GM12801 (cell line): Measurements from ENCODE around the gene TPP2.

ENCODE experiments used
- TF ChIP-seq, protein P1 (sequence below): IDR thresholded peaks from one replicate; pipeline ENCODE4 v1.5.1; 2011; ENCODE audit warnings: control low read depth; ENCODE audit not compliant: insufficient read length; ENCODE audit errors: extremely low read depth

The TPP2 gene

DNA sequence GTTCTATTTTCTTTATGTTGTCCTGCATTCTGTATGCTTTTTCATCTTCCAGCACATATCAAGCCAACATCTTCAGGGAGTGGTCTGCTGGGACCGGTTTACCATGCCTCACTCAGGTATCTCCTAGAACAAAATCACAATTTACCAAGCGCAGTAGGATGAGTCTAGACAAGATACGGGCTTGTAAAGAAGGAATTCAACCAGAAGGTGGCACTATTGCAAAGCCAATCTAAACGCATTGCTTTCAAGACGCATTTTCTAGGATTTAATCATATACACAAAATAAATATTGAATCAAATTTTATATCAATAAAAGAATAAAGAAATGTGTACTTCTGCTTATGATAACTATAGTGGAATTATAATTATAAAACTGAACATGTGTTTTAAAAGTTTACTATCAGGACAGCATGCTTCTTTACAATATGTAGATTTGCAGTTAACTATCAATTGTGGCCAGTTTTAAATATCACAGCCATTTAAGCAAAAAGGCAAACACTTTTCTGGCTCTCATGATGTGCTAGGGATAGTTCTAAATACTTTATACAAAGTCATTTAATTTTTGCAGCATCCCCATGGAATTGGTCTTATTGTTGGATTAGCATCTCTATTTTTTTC is 16.1 kb upstream of the TPP2 start:
- TF ChIP-seq, protein P1, sequence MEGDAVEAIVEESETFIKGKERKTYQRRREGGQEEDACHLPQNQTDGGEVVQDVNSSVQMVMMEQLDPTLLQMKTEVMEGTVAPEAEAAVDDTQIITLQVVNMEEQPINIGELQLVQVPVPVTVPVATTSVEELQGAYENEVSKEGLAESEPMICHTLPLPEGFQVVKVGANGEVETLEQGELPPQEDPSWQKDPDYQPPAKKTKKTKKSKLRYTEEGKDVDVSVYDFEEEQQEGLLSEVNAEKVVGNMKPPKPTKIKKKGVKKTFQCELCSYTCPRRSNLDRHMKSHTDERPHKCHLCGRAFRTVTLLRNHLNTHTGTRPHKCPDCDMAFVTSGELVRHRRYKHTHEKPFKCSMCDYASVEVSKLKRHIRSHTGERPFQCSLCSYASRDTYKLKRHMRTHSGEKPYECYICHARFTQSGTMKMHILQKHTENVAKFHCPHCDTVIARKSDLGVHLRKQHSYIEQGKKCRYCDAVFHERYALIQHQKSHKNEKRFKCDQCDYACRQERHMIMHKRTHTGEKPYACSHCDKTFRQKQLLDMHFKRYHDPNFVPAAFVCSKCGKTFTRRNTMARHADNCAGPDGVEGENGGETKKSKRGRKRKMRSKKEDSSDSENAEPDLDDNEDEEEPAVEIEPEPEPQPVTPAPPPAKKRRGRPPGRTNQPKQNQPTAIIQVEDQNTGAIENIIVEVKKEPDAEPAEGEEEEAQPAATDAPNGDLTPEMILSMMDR, result no peak

DNA sequence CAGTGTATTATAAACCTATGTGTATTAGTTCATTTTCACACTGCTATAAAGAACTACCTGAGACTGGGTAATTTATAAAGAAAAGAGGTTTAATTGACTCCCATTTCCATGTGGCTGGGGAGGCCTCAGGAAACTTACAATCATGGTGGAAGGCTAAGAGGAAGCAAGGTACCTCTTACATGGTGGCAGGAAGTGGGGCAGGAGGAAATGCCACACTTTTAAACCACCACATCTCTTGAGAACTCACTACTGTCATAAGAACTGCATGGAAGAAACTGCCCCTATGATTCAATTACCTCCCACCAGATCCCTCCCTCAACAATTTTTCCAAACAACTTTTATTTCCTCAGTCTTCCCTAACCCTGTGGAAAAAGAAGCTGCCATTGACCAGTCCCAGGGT is 14.5 kb upstream of the TPP2 start:
- TF ChIP-seq, protein P1, result no peak

DNA sequence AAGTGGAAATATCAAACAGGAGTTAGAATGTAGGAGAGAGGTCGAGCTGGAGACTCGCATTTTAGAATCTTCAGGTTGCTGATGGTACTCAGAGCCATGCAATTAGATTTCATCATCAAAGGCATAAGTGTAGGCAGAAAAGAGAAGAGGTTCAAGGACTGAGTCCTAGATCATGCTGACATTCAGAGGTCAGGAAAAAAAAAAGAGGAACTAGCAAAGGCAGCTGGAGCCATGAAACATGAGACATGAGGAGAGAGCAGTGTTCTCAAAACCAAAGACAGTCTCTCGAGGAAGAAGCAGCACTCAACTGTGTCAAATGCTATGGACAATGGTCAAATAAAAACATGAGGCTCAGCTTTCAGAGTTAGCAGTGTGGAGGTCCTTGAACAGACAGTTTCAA is 12.4 kb upstream of the TPP2 start:
- TF ChIP-seq, protein P1, result no peak

DNA sequence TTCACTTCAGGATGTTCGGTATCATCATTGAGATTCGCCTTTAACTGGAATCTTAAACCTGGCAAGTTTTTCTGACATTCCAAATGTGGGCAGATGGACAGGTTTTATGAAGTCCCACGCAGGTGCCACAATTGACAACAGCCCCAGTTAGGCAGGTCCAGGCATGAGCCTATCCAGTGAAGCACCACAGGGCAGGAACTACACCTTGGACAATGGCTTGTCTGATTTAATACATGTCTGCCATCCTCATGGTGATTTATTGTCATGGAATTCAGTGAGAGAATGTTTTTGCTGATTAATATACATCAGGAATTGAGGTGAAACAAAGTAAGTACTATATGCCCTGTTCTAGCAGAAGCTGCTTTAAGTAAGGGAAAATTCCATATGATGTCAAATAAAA is 10.2 kb upstream of the TPP2 start:
- TF ChIP-seq, protein P1, result no peak

DNA sequence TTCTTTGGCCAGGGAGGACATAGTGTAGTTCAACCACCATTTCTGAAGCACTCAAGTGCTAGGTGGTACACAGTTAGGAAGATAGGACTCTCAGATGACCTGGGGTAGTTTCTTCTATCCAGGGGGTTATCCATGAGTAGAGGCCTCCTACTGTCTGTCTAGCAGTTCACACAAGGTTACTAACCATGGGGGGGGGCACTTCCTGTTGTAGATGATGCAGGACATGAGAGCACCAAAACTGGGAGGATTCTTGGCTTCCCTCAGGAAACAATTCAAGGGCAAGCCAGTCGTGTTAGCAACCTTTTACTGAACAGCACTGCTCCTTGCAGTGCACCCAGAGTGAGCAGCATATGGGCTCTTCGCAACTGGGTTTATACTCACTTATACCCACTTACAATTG is 8.9 kb upstream of the TPP2 start:
- TF ChIP-seq, protein P1, result no peak

DNA sequence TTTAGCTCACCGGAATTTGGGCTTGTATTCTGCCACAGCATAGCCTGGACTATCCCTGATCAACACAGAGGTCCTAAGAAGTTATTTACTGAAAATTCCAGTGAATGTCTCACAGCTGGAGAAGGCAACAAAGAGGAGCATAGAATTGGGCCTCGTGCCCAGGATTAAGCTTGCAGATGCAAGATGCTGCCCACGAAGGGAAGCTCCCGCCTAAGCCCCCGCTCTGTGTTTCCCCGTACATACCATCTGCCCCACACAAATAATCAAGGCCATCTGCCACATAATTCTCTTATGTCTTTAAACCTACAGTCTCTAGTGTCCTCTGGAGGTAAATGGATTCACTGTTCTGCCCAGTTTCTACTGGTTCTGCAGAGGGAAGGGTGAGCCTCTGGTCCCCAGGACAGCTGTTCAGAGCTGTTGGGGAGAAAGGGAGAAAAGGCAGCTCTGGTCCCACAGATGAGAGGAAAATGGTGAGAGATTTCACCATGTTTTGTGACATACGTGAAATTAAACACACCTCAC is 7.4 kb upstream of the TPP2 start:
- TF ChIP-seq, protein P1, result no peak

DNA sequence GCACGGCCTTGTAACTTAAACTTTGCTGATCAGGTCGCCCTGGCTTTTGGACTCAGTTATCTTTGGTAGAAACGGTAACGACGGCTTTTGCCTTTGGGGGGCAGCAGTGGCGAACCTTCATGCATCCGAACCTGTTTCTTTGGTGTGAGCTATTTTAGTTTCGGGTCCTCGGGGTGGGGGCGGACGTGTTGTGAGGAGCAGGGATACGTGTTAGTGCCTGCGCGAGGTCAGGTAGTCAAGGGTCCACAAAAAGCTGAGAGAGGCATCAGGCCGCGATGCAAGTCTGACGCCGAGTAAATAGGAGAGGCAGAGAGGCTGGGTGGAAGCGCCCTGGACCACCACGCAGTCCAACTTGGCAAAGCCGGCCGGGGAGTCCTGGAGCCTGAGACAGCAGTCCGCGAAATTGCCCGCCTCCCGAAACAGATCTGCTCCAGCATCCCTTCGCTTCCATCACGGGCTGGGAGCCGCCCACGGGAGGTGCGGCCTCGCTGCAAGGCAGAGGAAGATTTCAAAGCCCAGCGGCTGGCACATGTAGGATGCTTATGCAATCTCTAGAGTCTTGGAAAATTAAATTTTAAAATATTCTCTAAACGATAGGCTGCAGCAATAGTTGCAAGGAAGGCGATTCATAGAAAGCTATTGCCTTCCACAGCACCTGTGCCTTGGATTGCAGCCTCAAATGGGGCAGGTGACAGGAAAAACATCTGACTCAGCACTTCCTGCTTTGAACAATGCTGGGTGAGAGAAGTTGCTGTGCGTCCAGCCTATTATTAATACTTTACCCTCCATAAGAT is 4.6 kb upstream of the TPP2 start:
- TF ChIP-seq, protein P1, result no peak
